HepG2 (cell line): ENCODE measurements around the gene LHX3. TPM values are rescaled to one million over a fixed set of nuclear protein-coding genes. Genes with fewer than 3 reads are reported as not detected.

Experiments
- ATAC-seq: fragments of 200-7000 bp; cut with Tn5 transposase; 3 replicates; pipeline ENCODE4 v1.9.1; 2020; ENCODE audit warnings: mild to moderate bottlenecking, moderate library complexity
- BruUV-seq: library from RNA; stranded (reverse); fragments of 400-500 nt; replicated peaks from 2 replicates; lab custom pipeline; 2021; lab: Mats Ljungman, UMichigan
- CTCF ChIA-PET: fragments of 300-600 bp; formaldehyde crosslinking; extraction: SDS; loops from one replicate; lab custom pipeline; 2021; ENCODE audit warnings: low total read pairs, inconsistent platforms, low intra/inter-chr PET ratio; lab: Yijun Ruan, JAX
- POLR2A ChIA-PET: fragments of 350-600 bp; sonication (Branson Sonifier 250); formaldehyde crosslinking; loops from one replicate; lab custom pipeline; 2020; ENCODE audit warnings: antibody characterized with exemption, inconsistent platforms; lab: Yijun Ruan, JAX
- DNase-seq: peaks from one replicate; pipeline ENCODE4 v3.0.0-alpha.2; 2015; ENCODE audit warnings: low spot score
- FAIRE-seq: peaks from 3 replicates; lab custom pipeline; 2011; peaks lifted over from hg19 to GRCh38; lab: Jason Lieb, UNC
- H2AFZ ChIP-seq: one replicate; pipeline ENCODE4 v1.6.1; 2011; ENCODE audit warnings: low read length, inconsistent platforms
- H3K27ac ChIP-seq: fragments of 300-600 bp; 3 replicates; pipeline ENCODE4 v1.8.0; 2011; ENCODE audit warnings: mixed run types, mild to moderate bottlenecking, mixed read lengths, low read length, inconsistent platforms; ENCODE audit not compliant: insufficient read depth; ENCODE audit errors: extremely low read length
- H3K27me3 ChIP-seq, 2 experiments: fragments of 200-600 bp in 1 of 2; 2 replicates in 1 of 2; 3 replicates in 1 of 2; pipeline versions ENCODE4 v1.6.0 to v1.8.0; 2011; ENCODE audit warnings: low read length in 2 of 2, mild to moderate bottlenecking in 2 of 2, moderate library complexity in 2 of 2, inconsistent platforms in 1 of 2; ENCODE audit not compliant: insufficient read depth in 2 of 2, control insufficient read depth in 1 of 2
- H3K36me3 ChIP-seq, 2 experiments: fragments of 200-600 bp in 1 of 2; replicated peaks in 1 of 2; 2 replicates in 1 of 2; 3 replicates in 1 of 2; pipeline versions ENCODE4 v1.5.1 to v1.8.0; 2011; ENCODE audit warnings: low read length in 2 of 2, inconsistent platforms in 1 of 2; ENCODE audit not compliant: insufficient read depth in 2 of 2, control insufficient read depth in 1 of 2
- H3K4me1 ChIP-seq: 2 replicates; pipeline ENCODE4 v1.5.1; 2012; ENCODE audit warnings: low read length, inconsistent platforms; ENCODE audit not compliant: insufficient read depth
- H3K4me2 ChIP-seq: 2 replicates; pipeline ENCODE4 v1.6.0; 2011; ENCODE audit warnings: low read depth, low read length, inconsistent platforms
- H3K4me3 ChIP-seq, 3 experiments: fragments of 200-600 bp in 1 of 3; sonication (generic), shearing (Covaris generic) in 1 of 3; replicated peaks in 1 of 3; 2 replicates each; pipeline ENCODE4 v1.5.1; 2011 to 2016; ENCODE audit warnings: low read length in 3 of 3, inconsistent platforms in 2 of 3, low read depth in 2 of 3, mild to moderate bottlenecking in 2 of 3, control low read depth in 1 of 3, mixed read lengths in 1 of 3; ENCODE audit not compliant: insufficient read depth in 1 of 3
- H3K79me2 ChIP-seq: one replicate; pipeline ENCODE4 v1.6.1; 2011; ENCODE audit warnings: low read length, inconsistent platforms; ENCODE audit not compliant: insufficient read depth
- H3K9ac ChIP-seq: 2 replicates; pipeline ENCODE4 v1.6.0; 2011; ENCODE audit warnings: mild to moderate bottlenecking, low read depth, low read length, inconsistent platforms; ENCODE audit not compliant: insufficient read depth
- H3K9me3 ChIP-seq: 2 replicates; pipeline ENCODE4 v1.5.1; 2012; ENCODE audit warnings: mild to moderate bottlenecking, low read length
- H4K20me1 ChIP-seq: 2 replicates; pipeline ENCODE4 v1.6.0; 2011; ENCODE audit warnings: inconsistent platforms, mild to moderate bottlenecking, low read length, moderate library complexity; ENCODE audit not compliant: insufficient read depth
- FLYWCH1 ChIP-seq: sonication (generic); formaldehyde crosslinking; IDR thresholded peaks from 2 replicates; pipeline ENCODE4 v1.8.1; 2023; ENCODE audit warnings: mild to moderate bottlenecking, missing genetic modification reagents
- GABPA ChIP-seq, 2 experiments: IDR thresholded peaks; 2 replicates each; pipeline ENCODE4 v1.6.1; 2011 to 2016; ENCODE audit warnings: low read depth in 2 of 2, low read length in 1 of 2, missing biosample characterization in 1 of 2, missing genetic modification characterization in 1 of 2
- XRCC5 ChIP-seq: fragments of 200-400 bp; formaldehyde crosslinking; optimal IDR thresholded peaks from 2 replicates; pipeline ENCODE3; 2017; ENCODE audit warnings: mild to moderate bottlenecking, low read length
- WGBS: methylation state at CpG from one replicate; pipeline ENCODE4 v1.1.6; 2017; ENCODE audit warnings: low lambda C conversion rate; 5-methylcytosine and 5-hydroxymethylcytosine counted together
- in situ Hi-C: cut with HindIII; loops from 2 replicates; pipeline ENCODE4 v1.10.0; 2017; ENCODE audit warnings: low pct_unique_long_range_greater_than_20kb; ENCODE audit not compliant: extremely low pct_ligation_motif_present
- intact Hi-C: fragments of 100-400 bp; cut with micrococcal nuclease; formaldehyde crosslinking; loops from one replicate; pipeline ENCODE4 v1.10.0; 2022; ENCODE audit not compliant: unreplicated experiment
- polyA plus RNA-seq, 8 experiments: library from polyadenylated mRNA; depleted of rRNA in 3 of 8; stranded (reverse) in 7 of 8; unstranded in 1 of 8; fragments of >200 nt; fragmentation: Illumina TruSeq in 4 of 8; extraction: Trizol in 4 of 8; gene quantifications; 2 replicates each; pipeline versions ENCODE4 v1.2.1 to v1.2.3, GENCODE V29; 2011 to 2016; ENCODE audit warnings: low read depth in 4 of 8, missing spikeins in 1 of 8, mixed read lengths in 1 of 8; ENCODE audit not compliant: insufficient read depth in 1 of 8
- total RNA-seq, 5 experiments: library from RNA; depleted of rRNA; stranded (reverse); fragments of >200 nt; fragmentation: Illumina TruSeq; extraction: Trizol; gene quantifications; 2 replicates each; pipeline ENCODE4 v1.2.3, GENCODE V29; 2016; ENCODE audit warnings: low read depth in 1 of 5
- TF ChIP-seq, protein P1 (sequence below): fragments of 450-650 bp; IDR thresholded peaks from 2 replicates; pipeline ENCODE4 v1.6.1; 2016
- TF ChIP-seq, protein P2 (sequence below): sonication (generic); formaldehyde crosslinking; IDR thresholded peaks from 2 replicates; pipeline ENCODE4 v1.5.0; 2020; ENCODE audit warnings: missing genetic modification reagents

Gene LHX3
- total and polyA plus RNA-seq, 2 of the 13 experiments (the other 11 are each of a cell fraction or from before 2014, with no cell fraction given): not detected

GRCh38 chr9:136153381-136154065 is 51.4 kb downstream of the LHX3 start (continued):
- TF ChIP-seq, protein P1, sequence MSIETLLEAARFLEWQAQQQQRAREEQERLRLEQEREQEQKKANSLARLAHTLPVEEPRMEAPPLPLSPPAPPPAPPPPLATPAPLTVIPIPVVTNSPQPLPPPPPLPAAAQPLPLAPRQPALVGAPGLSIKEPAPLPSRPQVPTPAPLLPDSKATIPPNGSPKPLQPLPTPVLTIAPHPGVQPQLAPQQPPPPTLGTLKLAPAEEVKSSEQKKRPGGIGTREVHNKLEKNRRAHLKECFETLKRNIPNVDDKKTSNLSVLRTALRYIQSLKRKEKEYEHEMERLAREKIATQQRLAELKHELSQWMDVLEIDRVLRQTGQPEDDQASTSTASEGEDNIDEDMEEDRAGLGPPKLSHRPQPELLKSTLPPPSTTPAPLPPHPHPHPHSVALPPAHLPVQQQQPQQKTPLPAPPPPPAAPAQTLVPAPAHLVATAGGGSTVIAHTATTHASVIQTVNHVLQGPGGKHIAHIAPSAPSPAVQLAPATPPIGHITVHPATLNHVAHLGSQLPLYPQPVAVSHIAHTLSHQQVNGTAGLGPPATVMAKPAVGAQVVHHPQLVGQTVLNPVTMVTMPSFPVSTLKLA: 0 out of 2 replicates have a peak, but pooled peaks have one; percentile 43

DNA sequence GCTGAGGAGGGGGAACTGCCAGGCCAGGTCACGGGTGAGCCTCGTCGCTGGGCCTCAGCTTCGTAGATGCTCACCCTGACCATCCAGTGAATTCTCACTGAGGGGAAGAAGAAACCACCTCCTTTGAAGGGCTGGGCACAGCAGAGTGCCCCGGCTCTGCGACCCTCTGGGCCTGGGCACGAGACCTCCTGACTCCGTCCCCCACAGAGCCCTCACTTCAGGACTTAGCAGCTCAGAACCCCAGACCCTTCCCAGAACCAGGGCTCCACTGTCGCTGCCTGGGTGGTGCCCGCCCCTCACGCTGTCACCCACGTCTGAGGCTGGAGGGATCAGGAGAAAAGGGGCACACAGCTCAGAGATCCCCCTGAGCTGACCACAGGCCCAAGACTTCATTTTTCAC is 52.0 kb downstream of the LHX3 start:
- ChIA-PET POLR2A (no interaction called here), CTCF (no interaction called here)
- Histone ChIP-seq H2AFZ (no peak overlapping the region), H3K9me3 (no peaks in the 10 kb centered on the region), H4K20me1 (no peaks in the 10 kb centered on the region), H3K36me3 (no peaks in the 10 kb centered on the region), H3K79me2 (no peaks in the 10 kb centered on the region), H3K4me3 (no peak overlapping the region), H3K4me1 (peaks cover 7% of the 10 kb centered on the region), H3K27me3 (peaks cover 10 to 60% of the 10 kb centered on the region in 2 experiments; a peak in 4 of 5 replicates), H3K27ac (no peak overlapping the region), H3K9ac (no peak overlapping the region), H3K4me2 (no peak overlapping the region)
- WGBS: 6% methylated on average over 3 of the region's 12 CpGs
- no peak for DNase-seq
- no peak for FAIRE-seq
- in situ Hi-C loops (no loop called here), intact Hi-C loops (no loop called here)
- TF ChIP-seq GABPA (IDR thresholded peaks at IDR 0.05; ENCODE audit: low read depth, low read length) (0 out of 2 replicates have a peak, but pooled peaks have one; percentile 3), GABPA (CRISPR knock-in tag; IDR thresholded peaks at IDR 0.05; ENCODE audit: low read depth) (no peak), XRCC5 (no peak), FLYWCH1 (CRISPR knock-in tag) (no peak)
- TF ChIP-seq, protein P2, sequence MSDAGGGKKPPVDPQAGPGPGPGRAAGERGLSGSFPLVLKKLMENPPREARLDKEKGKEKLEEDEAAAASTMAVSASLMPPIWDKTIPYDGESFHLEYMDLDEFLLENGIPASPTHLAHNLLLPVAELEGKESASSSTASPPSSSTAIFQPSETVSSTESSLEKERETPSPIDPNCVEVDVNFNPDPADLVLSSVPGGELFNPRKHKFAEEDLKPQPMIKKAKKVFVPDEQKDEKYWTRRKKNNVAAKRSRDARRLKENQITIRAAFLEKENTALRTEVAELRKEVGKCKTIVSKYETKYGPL (CRISPR knock-in tag): no peak
- no peak for ATAC-seq
- BruUV-seq: no TSS peak
